H1 (cell line): ENCODE results near the gene CLPTM1L. TPM values are rescaled to one million over a fixed set of nuclear protein-coding genes. Genes with fewer than 3 reads are reported as not detected.

Experiments
- CTCF ChIA-PET: fragments of 300-600 bp; sonication (Branson Sonifier 250); formaldehyde crosslinking; loops from one replicate; lab custom pipeline; 2021; ENCODE audit not compliant: partially characterized antibody; lab: Charles Lee
- POLR2A ChIA-PET: fragments of 300-600 bp; sonication (Branson Sonifier 250); formaldehyde crosslinking; loops from one replicate; lab custom pipeline; 2021; ENCODE audit warnings: inconsistent platforms; ENCODE audit not compliant: partially characterized antibody; lab: Charles Lee
- DNase-seq, 2 experiments: peaks; one replicate each; pipeline versions ENCODE4 v3.0.0 to v3.0.0-alpha.2; 2010 to 2022; ENCODE audit warnings: low spot score in 2 of 2, low read depth in 1 of 2, mixed read lengths in 1 of 2
- FAIRE-seq: peaks from 2 replicates; lab custom pipeline; 2011; peaks lifted over from hg19 to GRCh38; lab: Jason Lieb, UNC
- H2AFZ ChIP-seq: 2 replicates; pipeline ENCODE4 v1.8.1; 2012; ENCODE audit warnings: low read length, inconsistent platforms
- H2AK5ac ChIP-seq: 2 replicates; pipeline ENCODE4 v1.6.1; 2013; ENCODE audit warnings: low read depth, low read length
- H2BK120ac ChIP-seq: replicated peaks from 2 replicates; pipeline ENCODE3; 2013; ENCODE audit warnings: low read depth, low read length, inconsistent platforms
- H2BK12ac ChIP-seq: 2 replicates; pipeline ENCODE4 v1.6.1; 2013; ENCODE audit warnings: low read depth, low read length
- H2BK15ac ChIP-seq: 2 replicates; pipeline ENCODE4 v1.6.1; 2013; ENCODE audit warnings: low read length
- H2BK20ac ChIP-seq: 2 replicates; pipeline ENCODE4 v1.6.1; 2013; ENCODE audit warnings: low read length
- H2BK5ac ChIP-seq: 2 replicates; pipeline ENCODE4 v1.6.1; 2013; ENCODE audit warnings: low read depth, low read length
- H3K14ac ChIP-seq: 2 replicates; pipeline ENCODE4 v1.6.1; 2013; ENCODE audit warnings: inconsistent platforms; ENCODE audit not compliant: insufficient read length
- H3K18ac ChIP-seq: 2 replicates; pipeline ENCODE4 v1.6.1; 2013; ENCODE audit warnings: low read length; ENCODE audit errors: extremely low read depth
- H3K23ac ChIP-seq: 2 replicates; pipeline ENCODE4 v1.6.1; 2013; ENCODE audit warnings: inconsistent platforms; ENCODE audit not compliant: insufficient read length
- H3K23me2 ChIP-seq: 2 replicates; pipeline ENCODE4 v1.6.1; 2013; ENCODE audit warnings: low read depth, low read length
- H3K27ac ChIP-seq: 2 replicates; pipeline ENCODE4 v1.6.1; 2011; ENCODE audit warnings: low read depth, low read length, inconsistent platforms
- H3K27me3 ChIP-seq, 4 experiments: replicated peaks in 1 of 4; 1 replicate in 1 of 4; 2 replicates in 3 of 4; pipeline versions ENCODE4 v1.6.1 to v1.8.1; 2011 to 2013; ENCODE audit warnings: low read length in 3 of 4, mild to moderate bottlenecking in 3 of 4, inconsistent platforms in 2 of 4, mixed read lengths in 2 of 4, moderate library complexity in 1 of 4; ENCODE audit not compliant: control insufficient read depth in 3 of 4, insufficient read depth in 3 of 4; ENCODE audit errors: extremely low read depth in 1 of 4
- H3K36me3 ChIP-seq, 4 experiments: 2 replicates each; pipeline versions ENCODE4 v1.6.1 to v1.8.1; 2011 to 2013; ENCODE audit warnings: mild to moderate bottlenecking in 4 of 4, low read length in 3 of 4, moderate library complexity in 2 of 4, control low read depth in 1 of 4, inconsistent platforms in 1 of 4; ENCODE audit not compliant: insufficient read depth in 4 of 4, control insufficient read depth in 2 of 4
- H3K4ac ChIP-seq: replicated peaks from 2 replicates; pipeline ENCODE3; 2013; ENCODE audit warnings: low read length, low read depth, mixed read lengths, inconsistent platforms; ENCODE audit not compliant: insufficient read length
- H3K4me1 ChIP-seq, 4 experiments: replicated peaks in 1 of 4; 1 replicate in 1 of 4; 2 replicates in 3 of 4; pipeline versions ENCODE4 v1.6.1 to v1.8.1; 2011 to 2013; ENCODE audit warnings: low read length in 3 of 4, inconsistent platforms in 2 of 4, mixed read lengths in 1 of 4; ENCODE audit not compliant: insufficient read depth in 4 of 4, control insufficient read depth in 3 of 4
- H3K4me2 ChIP-seq, 2 experiments: 2 replicates each; pipeline versions ENCODE4 v1.6.1 to v1.8.1; 2011 to 2013; ENCODE audit warnings: low read depth in 2 of 2, low read length in 2 of 2, control low read depth in 1 of 2, inconsistent platforms in 1 of 2, mild to moderate bottlenecking in 1 of 2; ENCODE audit not compliant: insufficient read depth in 1 of 2
- H3K4me3 ChIP-seq, 4 experiments: fragments of 200-600, 300-600 bp in 1 of 4; sonication (generic), shearing (Covaris generic), sonication (Bioruptor Twin) in 1 of 4; 2 replicates each; pipeline versions ENCODE4 v1.5.1 to v1.8.1; 2011 to 2016; ENCODE audit warnings: low read length in 4 of 4, low read depth in 3 of 4, control low read depth in 2 of 4, inconsistent platforms in 2 of 4, mild to moderate bottlenecking in 2 of 4, mixed read lengths in 1 of 4, moderate library complexity in 1 of 4; ENCODE audit not compliant: insufficient read depth in 2 of 4; ENCODE audit errors: extremely low read depth in 1 of 4
- H3K56ac ChIP-seq: replicated peaks from 2 replicates; pipeline ENCODE3; 2013; ENCODE audit warnings: low read depth, mild to moderate bottlenecking, mixed read lengths, low read length, inconsistent platforms; ENCODE audit not compliant: insufficient read length
- H3K79me1 ChIP-seq: 2 replicates; pipeline ENCODE4 v1.6.1; 2013; ENCODE audit warnings: low read depth, low read length, control low read depth
- H3K79me2 ChIP-seq, 2 experiments: 2 replicates each; pipeline versions ENCODE4 v1.6.1 to v1.8.1; 2012 to 2013; ENCODE audit warnings: low read length in 2 of 2, mild to moderate bottlenecking in 2 of 2, inconsistent platforms in 1 of 2; ENCODE audit not compliant: insufficient read depth in 2 of 2, control insufficient read depth in 1 of 2
- H3K9ac ChIP-seq, 4 experiments: replicated peaks in 1 of 4; 1 replicate in 1 of 4; 2 replicates in 3 of 4; pipeline versions ENCODE4 v1.6.1 to v1.8.1; 2011 to 2013; ENCODE audit warnings: low read depth in 3 of 4, low read length in 3 of 4, control low read depth in 2 of 4, mild to moderate bottlenecking in 2 of 4, moderate library complexity in 2 of 4, inconsistent platforms in 1 of 4; ENCODE audit errors: extremely low read depth in 1 of 4
- H3K9me3 ChIP-seq, 2 experiments: 2 replicates each; pipeline versions ENCODE4 v1.6.1 to v1.8.1; 2012 to 2013; ENCODE audit warnings: mild to moderate bottlenecking in 2 of 2, moderate library complexity in 2 of 2, control low read depth in 1 of 2, inconsistent platforms in 1 of 2, low read depth in 1 of 2, low read length in 1 of 2, mixed read lengths in 1 of 2; ENCODE audit not compliant: insufficient read depth in 2 of 2
- H4K20me1 ChIP-seq, 2 experiments: replicated peaks in 1 of 2; 2 replicates each; pipeline versions ENCODE3 to v1.8.1; 2011 to 2013; ENCODE audit warnings: inconsistent platforms in 2 of 2, low read length in 2 of 2, mild to moderate bottlenecking in 1 of 2; ENCODE audit not compliant: insufficient read depth in 2 of 2, control insufficient read depth in 1 of 2
- H4K5ac ChIP-seq: 2 replicates; pipeline ENCODE4 v1.6.1; 2013; ENCODE audit warnings: low read length, low read depth, mixed read lengths, inconsistent platforms; ENCODE audit not compliant: insufficient read length
- H4K8ac ChIP-seq: 2 replicates; pipeline ENCODE4 v1.8.0; 2013; ENCODE audit warnings: mild to moderate bottlenecking, moderate library complexity, low read length, inconsistent platforms; ENCODE audit not compliant: insufficient read depth; ENCODE audit errors: extremely low read depth
- H4K91ac ChIP-seq: replicated peaks from 2 replicates; pipeline ENCODE3; 2013; ENCODE audit warnings: low read length, mixed read lengths, inconsistent platforms; ENCODE audit not compliant: insufficient read length
- BACH1 ChIP-seq: IDR thresholded peaks from 2 replicates; pipeline ENCODE4 v1.6.1; 2012; ENCODE audit warnings: low read length, improper control_type of control experiment
- CBX5 ChIP-seq: fragments of 300-800, 300-1000 bp; sonication (generic); IDR thresholded peaks from 2 replicates; pipeline ENCODE4 v1.7.1; 2016; ENCODE audit warnings: antibody characterized with exemption, low read length, low read depth
- EGR1 ChIP-seq: IDR thresholded peaks from 2 replicates; pipeline ENCODE4 v1.6.1; 2011; ENCODE audit warnings: low read depth, low read length, borderline replicate concordance
- GABPA ChIP-seq: IDR thresholded peaks from 2 replicates; pipeline ENCODE4 v1.6.1; 2011; ENCODE audit warnings: mild to moderate bottlenecking, low read length, moderate library complexity, borderline replicate concordance; ENCODE audit not compliant: insufficient read depth
- GTF2F1 ChIP-seq: IDR thresholded peaks from 2 replicates; pipeline ENCODE4 v1.6.1; 2012; ENCODE audit warnings: low read depth, low read length, improper control_type of control experiment, borderline replicate concordance
- JUN ChIP-seq: IDR thresholded peaks from 2 replicates; pipeline ENCODE4 v1.6.1; 2011; ENCODE audit warnings: low read depth, mild to moderate bottlenecking, improper control_type of control experiment, low read length
- KDM5A ChIP-seq: fragments of 200-600 bp; IDR thresholded peaks from 2 replicates; pipeline ENCODE4 v1.7.1; 2012; ENCODE audit warnings: mild to moderate bottlenecking, low read length, inconsistent platforms, mixed read lengths
- NANOG ChIP-seq: IDR thresholded peaks from 2 replicates; pipeline ENCODE4 v1.6.1; 2011; ENCODE audit warnings: low read length, low read depth, mild to moderate bottlenecking, inconsistent platforms; ENCODE audit not compliant: insufficient read depth, poor library complexity, severe bottlenecking
- RFX5 ChIP-seq: IDR thresholded peaks from 2 replicates; pipeline ENCODE4 v1.6.1; 2011; ENCODE audit warnings: low read depth, low read length, improper control_type of control experiment, borderline replicate concordance
- SIRT6 ChIP-seq: IDR thresholded peaks from one replicate; pipeline ENCODE4 v1.7.1; 2012; ENCODE audit warnings: low read length, inconsistent platforms
- SP2 ChIP-seq: IDR thresholded peaks from 2 replicates; pipeline ENCODE4 v1.6.1; 2012; ENCODE audit warnings: mild to moderate bottlenecking, low read length, inconsistent platforms
- SP4 ChIP-seq: IDR thresholded peaks from 2 replicates; pipeline ENCODE4 v1.6.1; 2012; ENCODE audit warnings: low read length, inconsistent platforms
- TAF7 ChIP-seq: optimal IDR thresholded peaks from 2 replicates; pipeline ENCODE3; 2011; ENCODE audit warnings: low read depth, mild to moderate bottlenecking, inconsistent platforms, low read length, moderate library complexity, borderline replicate concordance
- TCF12 ChIP-seq: IDR thresholded peaks from 2 replicates; pipeline ENCODE4 v1.6.1; 2011; ENCODE audit warnings: low read depth, mild to moderate bottlenecking, low read length
- WGBS, 2 experiments: shearing (Covaris generic) in 1 of 2; methylation state at CpG; one replicate each; pipeline versions ENCODE4 v1.1.6 to v1.1.7; 2013 to 2015; ENCODE audit warnings: low lambda C conversion rate in 2 of 2, mixed read lengths in 2 of 2, inconsistent platforms in 1 of 2, low coverage in 1 of 2, missing lambda C conversion rate in 1 of 2; ENCODE audit not compliant: insufficient replicate concordance in 2 of 2, insufficient coverage in 1 of 2, insufficient read length in 1 of 2; ENCODE audit errors: extremely low coverage in 1 of 2, missing lambda C conversion rate in 1 of 2; 5-methylcytosine and 5-hydroxymethylcytosine counted together
- polyA plus RNA-seq, 7 experiments: library from polyadenylated mRNA; depleted of rRNA in 3 of 7; stranded (reverse) in 5 of 7; unstranded in 2 of 7; fragments of >200 nt in 5 of 7; fragments of 200-250 nt in 2 of 7; gene quantifications; 1 replicate in 5 of 7; 2 replicates in 1 of 7; 4 replicates in 1 of 7; pipeline versions ENCODE4 v1.2.1 to v1.2.3, GENCODE V29; 2011 to 2013; ENCODE audit warnings: missing spikeins in 2 of 7, mixed read lengths in 2 of 7
- total RNA-seq: library from RNA; stranded (reverse); fragmentation: NEBNext Ultra II Directional; extraction: Animal tissue kit (Norgen Biotek cat#: 25700); gene quantifications from 2 replicates; pipeline ENCODE4 v1.2.1, GENCODE V29; 2021

Gene CLPTM1L
- total and polyA plus RNA-seq, 2 of the 8 experiments (the other 6 are each of a cell fraction or from before 2014, with no cell fraction given), result 102 to 119 TPM

GRCh38 chr5:1371218-1371971 is 26.5 kb upstream of the CLPTM1L start:
- Histone ChIP-seq H2BK20ac (no peak overlapping the region), H3K23ac (no peak overlapping the region), H3K4me3 (no peak overlapping the region), H2BK12ac (no peak overlapping the region), H4K8ac (peak overlapping the region; percentile 14; the same call in 1 of the 2 replicates), H3K27me3 (peaks cover 0 to 3% (median 0%) of the 10 kb centered on the region in 4 experiments; a peak in 3 of 7 replicates), H3K9me3 (no peaks in the 10 kb centered on the region), H3K56ac (no peak overlapping the region), H3K79me1 (no peaks in the 10 kb centered on the region), H3K4ac (no peak overlapping the region), H3K23me2 (no peaks in the 10 kb centered on the region), H3K9ac (no peak overlapping the region), H3K14ac (no peak overlapping the region), H3K79me2 (no peaks in the 10 kb centered on the region), H3K4me2 (no peak overlapping the region), H4K20me1 (no peaks in the 10 kb centered on the region), H3K27ac (no peak overlapping the region), H2AFZ (no peak overlapping the region), H2BK5ac (no peak overlapping the region), H4K5ac (no peak overlapping the region), H3K36me3 (no peaks in the 10 kb centered on the region), H2BK120ac (no peak overlapping the region), H3K18ac (no peak overlapping the region), H2AK5ac (no peak overlapping the region), H3K4me1 (peaks cover 0 to 5% (median 1%) of the 10 kb centered on the region in 4 experiments; a peak in 1 of 7 replicates), H2BK15ac (no peak overlapping the region), H4K91ac (no peak overlapping the region)
- POLR2A ChIA-PET, result interaction anchor here (0.9 kb wide), 1 partner anchor 10 kb away, joined by 3 read pairs; no protein-coding TSS in a partner anchor
- WGBS, 2 experiments, result 88% methylated on average over 13 of the region's 13 CpGs; no CpG with 5 or more reads in 1 of the 2 experiments
- DNase-seq (no peak), FAIRE-seq (no peak)
- CTCF ChIA-PET, result interaction anchor here (0.7 to 2.9 kb wide), 4 partner anchors 8 to 76 kb away, joined by 3 to 15 read pairs (median 4); no protein-coding TSS in a partner anchor
- no peak for TF ChIP-seq BACH1
- no peak for TF ChIP-seq GABPA
- TF ChIP-seq SP4, result no peak
- TF ChIP-seq EGR1, result no peak
- TF ChIP-seq CBX5, result no peak
- TF ChIP-seq TCF12, result no peak
- TF ChIP-seq JUN, result no peak
- no peak for TF ChIP-seq GTF2F1
- no peak for TF ChIP-seq SP2
- TF ChIP-seq NANOG, result no peak
- no peak for TF ChIP-seq SIRT6
- TF ChIP-seq RFX5, result no peak
- TF ChIP-seq TAF7, result no peak
- no peak for TF ChIP-seq KDM5A
